ENCODE measurements around the gene PHAF1. TPM values are rescaled to one million over a fixed set of nuclear protein-coding genes. Genes with fewer than 3 reads are reported as not detected.
A peak's percentile ranks its signal among the peaks of the same experiment; 100 is the strongest.

The PHAF1 gene
- total RNA-seq, 1 experiment from 2014 or later, result 36.8 TPM

- no peak for DNase-seq (ENCODE audit: extremely low read depth, low read depth)
These were observed 51.9 kb downstream of the PHAF1 start for GRCh38 chr16:67161595-67162058.

- DNase-seq (ENCODE audit: extremely low read depth, low read depth), result no peak
These were observed 52.9 kb downstream of the PHAF1 start for GRCh38 chr16:67162506-67163163.

- no peak for DNase-seq (ENCODE audit: extremely low read depth, low read depth)
These were observed 53.6 kb downstream of the PHAF1 start for GRCh38 chr16:67163164-67163998.

DNA sequence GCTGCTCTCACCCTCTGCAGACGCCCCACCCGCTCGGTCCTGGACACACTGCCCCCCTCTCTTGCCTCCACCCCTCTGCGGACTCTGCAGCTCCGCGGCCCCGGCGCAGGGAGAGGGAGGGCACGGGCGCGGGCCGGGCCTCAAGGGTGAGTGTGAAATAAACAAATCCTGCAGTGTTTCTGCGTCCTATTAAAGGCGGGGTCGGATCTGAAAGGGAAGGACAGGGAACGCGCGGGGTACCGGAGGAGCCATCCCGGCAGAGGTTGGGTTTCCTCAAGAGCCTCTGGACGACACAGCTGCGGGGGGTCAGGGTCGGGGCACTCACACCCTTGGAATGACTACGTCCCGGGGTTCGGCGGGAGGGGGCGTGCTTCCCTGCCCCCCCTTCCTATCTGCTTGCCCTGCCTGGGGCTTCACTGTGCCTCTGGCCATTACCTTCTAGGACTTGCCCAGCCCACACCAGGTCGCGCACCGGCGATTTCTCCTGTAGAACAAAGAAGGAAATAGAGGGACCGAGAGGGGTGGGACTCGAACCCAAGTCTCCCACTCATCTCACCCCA lies 54.3 kb downstream of the PHAF1 start:
- DNase-seq (ENCODE audit: extremely low read depth, low read depth), result peak; percentile 80

- DNase-seq (ENCODE audit: extremely low read depth, low read depth), result peak; percentile 74
These were observed 54.9 kb downstream of the PHAF1 start, which contains the start of gene HSF4 for GRCh38 chr16:67164599-67165061. HSF4 (plus strand) TSS chr16:67164745; CDS start chr16:67164812, 67 bp downstream.

DNA sequence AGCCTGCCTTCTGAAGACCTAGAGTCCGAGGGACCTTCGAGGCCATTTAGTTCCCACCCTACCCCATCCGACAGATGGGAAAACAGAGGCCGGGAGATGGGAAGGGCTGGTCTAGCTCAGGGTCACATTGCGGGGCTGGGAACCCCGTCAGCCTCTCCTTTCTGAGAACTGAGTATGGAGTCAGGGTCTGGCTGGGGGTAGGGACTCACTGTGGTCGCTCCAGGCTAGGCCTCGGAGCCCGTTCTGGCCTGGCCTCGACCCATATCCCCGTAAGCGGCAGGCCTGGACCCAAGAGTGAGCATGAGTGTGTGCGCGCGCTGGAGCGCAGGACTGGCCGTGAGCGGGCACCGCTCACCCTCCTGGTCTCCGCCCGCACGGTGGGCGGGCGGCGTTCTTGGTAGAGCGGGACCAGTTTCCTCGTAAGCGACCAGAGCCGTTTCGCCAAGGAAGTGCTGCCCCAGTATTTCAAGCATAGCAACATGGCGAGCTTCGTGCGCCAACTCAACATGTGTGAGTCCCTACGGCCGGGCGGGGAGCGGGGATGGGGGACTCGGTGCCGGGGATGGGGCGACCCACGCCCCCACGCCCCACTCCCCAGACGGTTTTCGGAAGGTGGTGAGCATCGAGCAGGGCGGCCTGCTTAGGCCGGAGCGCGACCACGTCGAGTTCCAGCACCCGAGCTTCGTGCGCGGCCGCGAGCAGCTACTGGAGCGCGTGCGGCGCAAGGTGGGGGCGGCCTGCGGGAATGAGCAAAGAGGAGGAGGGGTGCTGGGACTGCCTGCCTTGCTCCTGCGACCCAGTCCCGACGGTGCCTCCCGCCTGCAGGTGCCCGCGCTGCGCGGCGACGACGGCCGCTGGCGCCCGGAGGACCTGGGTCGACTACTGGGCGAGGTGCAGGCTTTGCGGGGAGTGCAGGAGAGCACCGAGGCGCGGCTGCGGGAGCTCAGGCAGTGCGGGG lies 55.7 kb downstream of the PHAF1 start:
- no peak for DNase-seq (ENCODE audit: extremely low read depth, low read depth)

DNA sequence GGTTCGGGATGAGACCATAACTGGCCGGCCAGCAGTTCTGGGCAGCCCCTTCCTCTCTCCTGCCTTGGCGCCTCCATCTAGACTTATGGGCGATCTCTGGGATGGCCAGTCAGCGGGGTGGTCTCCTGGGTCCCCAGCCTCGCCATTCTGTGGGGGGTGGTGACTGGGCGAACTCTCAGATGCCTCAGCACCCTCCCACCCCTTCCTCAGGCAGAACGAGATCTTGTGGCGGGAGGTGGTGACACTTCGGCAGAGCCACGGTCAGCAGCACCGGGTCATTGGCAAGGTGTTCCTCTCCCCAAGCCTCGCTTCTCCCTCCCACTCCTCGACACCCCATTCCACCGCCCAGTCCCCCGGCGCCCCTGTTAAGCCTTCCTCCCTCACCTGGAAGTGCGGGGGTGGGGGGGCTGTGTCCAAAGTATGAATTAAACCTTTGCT lies 56.4 kb downstream of the PHAF1 start:
- no peak for DNase-seq (ENCODE audit: extremely low read depth, low read depth)

GRCh38 chr16:67166598-67167168 lies 56.9 kb downstream of the PHAF1 start:
- DNase-seq (ENCODE audit: extremely low read depth, low read depth), result no peak

DNA sequence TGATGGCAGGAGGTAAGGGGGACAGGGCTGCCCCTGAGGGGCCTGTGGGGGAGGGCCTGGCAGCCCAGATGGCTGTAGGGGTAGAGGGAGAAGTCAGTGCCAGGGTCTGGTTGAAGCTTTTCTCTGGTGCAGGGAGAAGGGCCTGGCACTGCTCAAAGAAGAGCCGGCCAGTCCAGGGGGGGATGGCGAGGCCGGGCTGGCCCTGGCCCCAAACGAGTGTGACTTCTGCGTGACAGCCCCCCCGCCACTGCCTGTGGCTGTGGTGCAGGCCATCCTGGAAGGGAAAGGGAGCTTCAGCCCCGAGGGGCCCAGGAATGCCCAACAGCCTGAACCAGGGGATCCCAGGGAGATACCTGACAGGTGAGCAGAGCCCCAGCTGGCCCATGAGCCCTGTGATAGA lies 57.8 kb downstream of the PHAF1 start:
- no peak for DNase-seq (ENCODE audit: extremely low read depth, low read depth)

DNA sequence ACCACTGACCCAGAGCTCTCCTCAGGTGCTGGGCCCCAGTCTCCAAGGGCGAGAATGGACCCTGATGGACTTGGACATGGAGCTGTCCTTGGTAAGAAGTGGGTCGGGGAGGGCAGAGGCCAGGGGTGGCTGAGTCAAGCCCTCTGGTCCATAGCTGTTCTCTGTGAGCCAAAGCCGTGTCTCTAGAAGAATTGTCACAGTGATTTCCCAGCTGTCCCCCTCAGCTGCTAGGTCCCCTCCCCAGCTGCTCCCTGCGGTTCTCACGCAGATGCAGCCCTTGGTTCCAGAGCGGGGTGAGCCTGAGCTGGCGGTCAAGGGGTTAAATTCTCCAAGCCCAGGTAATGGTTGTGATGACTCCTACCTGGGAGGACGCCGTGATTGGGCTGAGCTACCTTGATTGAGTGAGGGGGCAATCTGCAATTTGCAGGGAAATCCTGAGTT lies 59.3 kb downstream of the PHAF1 start:
- no peak for DNase-seq (ENCODE audit: extremely low read depth, low read depth)

DNA sequence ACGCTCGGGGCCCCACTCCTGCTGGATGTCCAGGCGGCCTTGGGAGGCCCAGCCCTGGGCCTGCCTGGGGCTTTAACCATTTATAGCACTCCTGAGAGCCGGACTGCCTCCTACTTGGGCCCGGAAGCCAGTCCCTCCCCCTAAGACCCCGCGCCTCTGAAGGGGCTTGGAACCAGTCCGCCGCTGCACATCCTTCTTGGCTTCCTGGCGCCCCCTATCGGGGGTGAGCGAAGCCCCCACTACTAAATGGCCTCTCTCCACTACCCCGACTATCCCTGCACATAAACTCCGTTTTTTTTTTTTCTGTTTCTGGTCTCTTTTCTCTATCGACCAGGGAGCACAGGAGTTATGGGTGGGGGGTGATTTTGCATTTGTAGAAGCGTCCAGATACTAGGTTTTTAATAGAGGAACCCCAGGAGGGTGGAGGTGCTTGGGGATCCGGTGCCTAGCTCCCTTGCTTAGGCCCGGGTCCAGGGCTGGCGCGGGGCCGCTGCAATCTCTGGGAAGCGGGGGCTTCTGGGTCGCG lies 60.0 kb downstream of the PHAF1 start:
- no peak for DNase-seq (ENCODE audit: extremely low read depth, low read depth)

DNA sequence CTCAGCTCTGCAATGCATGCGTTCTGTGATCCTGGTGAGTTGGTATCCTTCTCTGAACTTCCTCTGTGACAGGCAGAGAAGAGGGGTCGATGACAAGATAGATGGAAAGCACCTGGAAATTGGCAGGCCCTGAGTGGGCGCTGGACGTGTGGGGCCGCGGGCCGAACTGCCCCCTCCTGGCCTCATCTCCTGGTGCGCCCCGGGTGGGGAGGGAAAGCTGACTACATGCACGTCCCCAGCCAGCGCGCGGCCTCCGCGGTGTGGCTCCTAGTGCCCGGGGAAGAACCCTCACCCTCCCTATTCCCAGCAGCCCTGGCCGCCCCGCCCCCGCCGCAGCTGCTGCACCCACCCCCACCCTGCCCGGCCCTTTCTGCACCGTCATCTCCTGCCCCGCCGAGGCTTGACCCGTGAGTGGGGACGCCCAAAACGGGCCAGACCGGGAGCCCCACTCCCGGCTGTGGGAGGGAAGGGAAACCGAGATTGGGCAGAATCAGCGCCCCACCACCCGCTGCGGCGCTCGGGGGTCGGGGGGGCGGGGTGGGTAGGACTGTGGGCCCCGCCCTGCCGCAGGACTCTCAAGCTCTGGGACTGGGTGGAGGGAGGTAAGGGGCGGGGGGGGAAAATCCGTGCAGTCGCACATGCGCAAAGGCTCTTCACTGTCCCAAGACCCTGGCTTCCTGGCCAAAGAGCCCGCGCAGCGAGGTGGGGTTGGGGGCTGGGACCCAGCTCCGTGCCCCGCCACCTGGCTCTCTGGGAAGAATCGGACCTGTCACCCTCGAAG lies 60.6 kb downstream of the PHAF1 start, which contains the start of gene NOL3:
TSS of gene NOL3 (plus strand) at position 371 of the 781 bp plus-strand sequence.
- DNase-seq (ENCODE audit: extremely low read depth, low read depth), result peak; percentile 91

GRCh38 chr16:67170949-67171649 lies 61.4 kb downstream of the PHAF1 start:
- no peak for DNase-seq (ENCODE audit: extremely low read depth, low read depth)

DNA sequence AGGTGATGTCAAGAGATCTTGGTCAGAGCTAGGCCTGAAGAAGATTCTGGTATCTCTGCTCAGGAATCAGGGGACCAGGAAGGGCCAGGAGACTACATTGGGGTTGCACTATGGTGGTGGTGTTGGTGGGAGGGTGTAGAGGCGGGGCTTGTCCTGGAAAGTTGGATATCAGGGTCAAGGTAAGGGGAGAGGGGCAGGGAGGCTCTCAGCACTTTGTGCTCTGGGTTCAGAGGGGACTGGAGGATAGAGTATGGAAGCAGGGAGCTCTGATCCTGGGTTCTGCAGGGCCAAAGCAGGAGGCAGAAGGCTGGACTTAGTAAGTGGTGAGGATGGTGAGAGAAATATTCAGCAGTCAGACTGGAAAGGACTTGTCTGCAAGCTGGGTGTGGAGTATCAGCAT lies 63.6 kb downstream of the PHAF1 start:
- DNase-seq (ENCODE audit: extremely low read depth, low read depth), result no peak

DNA sequence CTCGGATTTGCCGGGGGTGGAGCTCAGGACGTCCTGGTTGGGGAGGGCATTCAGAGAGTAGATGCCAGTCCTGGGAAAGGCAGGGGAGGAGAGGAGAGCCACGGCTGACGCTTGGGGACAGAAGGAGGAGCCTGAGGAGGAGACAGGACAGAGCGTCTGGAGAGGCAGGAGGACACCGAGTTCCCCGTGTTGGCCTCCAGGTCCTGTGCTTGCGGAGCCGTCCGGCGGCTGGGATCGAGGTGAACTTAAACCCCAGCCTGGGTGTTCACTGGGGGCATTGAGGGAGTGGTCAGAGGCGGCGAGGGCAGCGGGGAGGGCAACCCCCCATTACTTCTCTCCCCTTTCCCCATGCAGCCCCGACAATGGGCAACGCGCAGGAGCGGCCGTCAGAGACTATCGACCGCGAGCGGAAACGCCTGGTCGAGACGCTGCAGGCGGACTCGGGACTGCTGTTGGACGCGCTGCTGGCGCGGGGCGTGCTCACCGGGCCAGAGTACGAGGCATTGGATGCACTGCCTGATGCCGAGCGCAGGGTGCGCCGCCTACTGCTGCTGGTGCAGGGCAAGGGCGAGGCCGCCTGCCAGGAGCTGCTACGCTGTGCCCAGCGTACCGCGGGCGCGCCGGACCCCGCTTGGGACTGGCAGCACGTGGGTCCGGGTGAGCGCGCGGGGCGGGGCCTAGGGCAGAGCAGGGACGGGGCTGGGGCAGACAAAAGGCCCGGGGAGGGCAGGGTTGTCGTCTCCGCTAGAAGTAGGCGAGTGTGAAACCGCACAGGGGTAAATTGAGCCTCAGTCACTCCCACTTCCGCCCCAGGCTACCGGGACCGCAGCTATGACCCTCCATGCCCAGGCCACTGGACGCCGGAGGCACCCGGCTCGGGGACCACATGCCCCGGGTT lies 64.3 kb downstream of the PHAF1 start:
- DNase-seq (ENCODE audit: extremely low read depth, low read depth), result peak; percentile 91

DNA sequence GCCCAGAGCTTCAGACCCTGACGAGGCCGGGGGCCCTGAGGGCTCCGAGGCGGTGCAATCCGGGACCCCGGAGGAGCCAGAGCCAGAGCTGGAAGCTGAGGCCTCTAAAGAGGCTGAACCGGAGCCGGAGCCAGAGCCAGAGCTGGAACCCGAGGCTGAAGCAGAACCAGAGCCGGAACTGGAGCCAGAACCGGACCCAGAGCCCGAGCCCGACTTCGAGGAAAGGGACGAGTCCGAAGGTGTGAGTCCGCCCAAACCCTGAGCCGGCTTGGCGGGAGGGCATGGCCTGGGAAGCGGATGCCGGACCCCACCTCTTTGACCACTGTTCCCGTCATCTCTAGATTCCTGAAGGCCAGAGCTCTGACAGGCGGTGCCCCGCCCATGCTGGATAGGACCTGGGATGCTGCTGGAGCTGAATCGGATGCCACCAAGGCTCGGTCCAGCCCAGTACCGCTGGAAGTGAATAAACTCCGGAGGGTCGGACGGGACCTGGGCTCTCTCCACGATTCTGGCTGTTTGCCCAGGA lies 65.0 kb downstream of the PHAF1 start:
- no peak for DNase-seq (ENCODE audit: extremely low read depth, low read depth)

DNA sequence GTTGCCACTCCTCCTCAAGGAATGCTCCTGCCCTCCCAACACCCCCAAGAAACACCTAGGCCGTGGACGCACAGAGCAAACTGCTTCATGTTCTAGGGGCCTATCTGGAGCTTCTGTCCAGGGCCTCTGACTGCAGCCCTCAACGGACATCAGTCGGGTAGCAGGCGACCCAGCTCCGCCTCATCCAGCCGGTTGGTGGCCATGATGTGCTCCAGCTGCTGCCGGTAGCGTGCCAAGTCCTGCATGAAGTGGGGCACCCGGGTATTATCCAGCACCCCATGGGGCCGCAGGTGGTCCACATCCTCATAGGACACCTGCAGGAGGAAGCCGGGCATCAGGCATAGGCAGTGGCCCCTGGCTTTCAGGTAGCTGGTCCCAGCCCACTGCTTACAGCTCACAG lies 66.9 kb downstream of the PHAF1 start:
- DNase-seq (ENCODE audit: extremely low read depth, low read depth), result no peak

All from NCI-H460 (cell line).